Measurements from ENCODE around the gene ARRB1.
"Not testable (repeated sequence)": the region's sequence is repeated elsewhere in the genome, so short reads cannot be mapped to it uniquely, and the experiment has no call there.

ARRB1 gene

GRCh38 chr11:75338516-75339208, 12.8 kb downstream of the ARRB1 start:
- Histone ChIP-seq H3K4me3 (ENCODE audit: low read length) (no peak overlapping the region), H3K4me1 (ENCODE audit: insufficient read depth, low read length) (peaks cover 36% of the 10 kb centered on the region), H3K27ac (ENCODE audit: low read length) (no peak overlapping the region), H3K9ac (ENCODE audit: low read depth, low read length) (no peak overlapping the region), H3K36me3 (ENCODE audit: insufficient read depth, low read depth, low read length) (no peaks in the 10 kb centered on the region; the same call in 1 of the 2 replicates), H3K9me3 (ENCODE audit: insufficient read depth, low read depth, low read length) (no peaks in the 10 kb centered on the region), H3K27me3 (ENCODE audit: insufficient read depth, low read length) (no peaks in the 10 kb centered on the region)

DNA sequence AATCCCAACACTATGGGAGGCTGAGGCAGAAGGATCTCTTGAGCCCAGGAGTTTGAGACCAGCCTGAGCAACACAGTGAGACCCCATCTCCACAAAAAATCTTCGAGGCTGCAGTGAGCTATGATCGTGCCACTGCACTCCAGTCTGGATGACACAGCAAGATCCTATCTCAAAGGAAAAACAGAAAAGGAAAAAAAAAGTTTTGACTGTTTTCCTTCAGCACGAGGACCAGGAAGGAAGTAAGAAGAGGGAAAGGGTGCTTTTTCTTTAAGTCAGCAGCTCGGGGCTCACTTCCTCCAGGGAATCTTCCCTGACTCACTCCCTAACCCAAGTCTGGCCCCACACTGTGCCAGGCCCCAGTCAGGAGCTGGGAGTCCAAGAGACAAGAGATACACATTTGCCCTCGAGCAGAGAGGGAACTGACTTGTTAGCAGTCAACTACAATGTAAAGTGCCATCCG, 14.2 kb downstream of the ARRB1 start:
- H3K27me3 ChIP-seq (ENCODE audit: insufficient read depth, low read length) = no peaks in the 10 kb centered on the region
- H3K9ac ChIP-seq (ENCODE audit: low read depth, low read length) = no peak overlapping the region
- H3K27ac ChIP-seq (ENCODE audit: low read length) = no peak overlapping the region
- no peak overlapping the region for H3K4me3 ChIP-seq (ENCODE audit: low read length)
- no peaks in the 10 kb centered on the region; the same call in 1 of the 2 replicates for H3K36me3 ChIP-seq (ENCODE audit: insufficient read depth, low read depth, low read length)
- peaks cover 28% of the 10 kb centered on the region for H3K4me1 ChIP-seq (ENCODE audit: insufficient read depth, low read length)
- H3K9me3 ChIP-seq (ENCODE audit: insufficient read depth, low read depth, low read length) = no peaks in the 10 kb centered on the region

- Histone ChIP-seq H3K36me3 (ENCODE audit: insufficient read depth, low read depth, low read length) (no peaks in the 10 kb centered on the region; the same call in 1 of the 2 replicates), H3K27me3 (ENCODE audit: insufficient read depth, low read length) (no peaks in the 10 kb centered on the region), H3K9me3 (ENCODE audit: insufficient read depth, low read depth, low read length) (no peaks in the 10 kb centered on the region), H3K4me3 (ENCODE audit: low read length) (no peak overlapping the region), H3K9ac (ENCODE audit: low read depth, low read length) (0 out of 2 replicates have a peak overlapping the region, but pooled peaks have one; percentile 16), H3K4me1 (ENCODE audit: insufficient read depth, low read length) (peaks cover 18% of the 10 kb centered on the region), H3K27ac (ENCODE audit: low read length) (no peak overlapping the region)
Observed at GRCh38 chr11:75334976-75335375, 16.5 kb downstream of the ARRB1 start.

DNA sequence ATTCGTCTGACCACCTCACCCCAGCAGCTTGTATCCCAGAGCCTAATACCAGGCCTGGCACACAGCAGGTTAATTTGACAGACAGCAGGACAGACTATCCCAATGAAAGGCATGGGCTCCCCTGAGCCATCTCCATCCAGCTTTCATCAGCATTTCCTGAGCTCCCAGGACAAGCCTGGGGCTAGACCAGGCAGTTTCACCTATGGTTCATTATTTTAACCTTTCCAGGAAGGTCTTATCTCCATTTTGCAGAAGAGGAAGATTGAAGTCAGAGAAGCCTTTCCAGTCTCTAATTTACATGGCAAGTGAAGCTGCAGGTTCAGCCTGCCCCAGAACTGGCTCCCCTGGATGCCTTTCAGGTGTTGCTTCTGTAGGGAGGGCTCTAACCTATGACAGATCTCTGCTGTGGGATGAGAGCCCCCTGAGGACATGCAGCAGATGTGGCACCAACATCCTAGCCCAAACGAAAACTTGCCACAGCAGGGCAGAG, 17.0 kb downstream of the ARRB1 start:
- no peak overlapping the region for H3K27ac ChIP-seq (ENCODE audit: low read length)
- H3K9ac ChIP-seq (ENCODE audit: low read depth, low read length) = 0 out of 2 replicates have a peak overlapping the region, but pooled peaks have one; percentile 16
- H3K4me3 ChIP-seq (ENCODE audit: low read length) = no peak overlapping the region
- no peaks in the 10 kb centered on the region for H3K9me3 ChIP-seq (ENCODE audit: insufficient read depth, low read depth, low read length)
- no peaks in the 10 kb centered on the region for H3K27me3 ChIP-seq (ENCODE audit: insufficient read depth, low read length)
- no peaks in the 10 kb centered on the region; the same call in 1 of the 2 replicates for H3K36me3 ChIP-seq (ENCODE audit: insufficient read depth, low read depth, low read length)
- H3K4me1 ChIP-seq (ENCODE audit: insufficient read depth, low read length) = peaks cover 23% of the 10 kb centered on the region

- H3K4me3 ChIP-seq (ENCODE audit: low read length) = no peak overlapping the region
- H3K9me3 ChIP-seq (ENCODE audit: insufficient read depth, low read depth, low read length) = no peaks in the 10 kb centered on the region
- no peak overlapping the region for H3K9ac ChIP-seq (ENCODE audit: low read depth, low read length)
- no peak overlapping the region for H3K27ac ChIP-seq (ENCODE audit: low read length)
- H3K4me1 ChIP-seq (ENCODE audit: insufficient read depth, low read length) = peaks cover 27% of the 10 kb centered on the region
- no peaks in the 10 kb centered on the region for H3K27me3 ChIP-seq (ENCODE audit: insufficient read depth, low read length)
- no peaks in the 10 kb centered on the region; the same call in 1 of the 2 replicates for H3K36me3 ChIP-seq (ENCODE audit: insufficient read depth, low read depth, low read length)
Observed at GRCh38 chr11:75333807-75334140, 17.7 kb downstream of the ARRB1 start.

GRCh38 chr11:75333022-75333806, 18.2 kb downstream of the ARRB1 start:
- H3K9me3 ChIP-seq (ENCODE audit: insufficient read depth, low read depth, low read length) = no peaks in the 10 kb centered on the region
- H3K4me1 ChIP-seq (ENCODE audit: insufficient read depth, low read length) = peaks cover 30% of the 10 kb centered on the region
- no peak overlapping the region for H3K4me3 ChIP-seq (ENCODE audit: low read length)
- no peaks in the 10 kb centered on the region; the same call in 1 of the 2 replicates for H3K36me3 ChIP-seq (ENCODE audit: insufficient read depth, low read depth, low read length)
- H3K27me3 ChIP-seq (ENCODE audit: insufficient read depth, low read length) = no peaks in the 10 kb centered on the region
- H3K9ac ChIP-seq (ENCODE audit: low read depth, low read length) = no peak overlapping the region
- no peak overlapping the region for H3K27ac ChIP-seq (ENCODE audit: low read length)

- H3K27ac ChIP-seq (ENCODE audit: low read length); H3K9me3 ChIP-seq (ENCODE audit: insufficient read depth, low read depth, low read length); H3K27me3 ChIP-seq (ENCODE audit: insufficient read depth, low read length); H3K4me3 ChIP-seq (ENCODE audit: low read length); H3K36me3 ChIP-seq (ENCODE audit: insufficient read depth, low read depth, low read length): not testable (repeated sequence)
- peak overlapping the region; percentile 48; the same call in 1 of the 2 replicates for H3K9ac ChIP-seq (ENCODE audit: low read depth, low read length)
- peaks cover 30% of the 10 kb centered on the region for H3K4me1 ChIP-seq (ENCODE audit: insufficient read depth, low read length)
Observed at GRCh38 chr11:75331761-75332160, 19.7 kb downstream of the ARRB1 start.

- H3K36me3 ChIP-seq (ENCODE audit: insufficient read depth, low read depth, low read length); H3K4me3 ChIP-seq (ENCODE audit: low read length); H3K9me3 ChIP-seq (ENCODE audit: insufficient read depth, low read depth, low read length); H3K27me3 ChIP-seq (ENCODE audit: insufficient read depth, low read length); H3K27ac ChIP-seq (ENCODE audit: low read length): not testable (repeated sequence)
- Histone ChIP-seq H3K4me1 (ENCODE audit: insufficient read depth, low read length) (peaks cover 30% of the 10 kb centered on the region), H3K9ac (ENCODE audit: low read depth, low read length) (peak overlapping the region; percentile 59; the same call in 1 of the 2 replicates)
Observed at GRCh38 chr11:75331304-75331703, 20.2 kb downstream of the ARRB1 start.

GRCh38 chr11:75330886-75331285, 20.6 kb downstream of the ARRB1 start:
- not testable (repeated sequence) for H3K27ac ChIP-seq (ENCODE audit: low read length); H3K36me3 ChIP-seq (ENCODE audit: insufficient read depth, low read depth, low read length); H3K4me3 ChIP-seq (ENCODE audit: low read length); H3K9me3 ChIP-seq (ENCODE audit: insufficient read depth, low read depth, low read length); H3K27me3 ChIP-seq (ENCODE audit: insufficient read depth, low read length)
- peak overlapping the region; percentile 59; the same call in 1 of the 2 replicates for H3K9ac ChIP-seq (ENCODE audit: low read depth, low read length)
- H3K4me1 ChIP-seq (ENCODE audit: insufficient read depth, low read length) = peaks cover 30% of the 10 kb centered on the region

DNA sequence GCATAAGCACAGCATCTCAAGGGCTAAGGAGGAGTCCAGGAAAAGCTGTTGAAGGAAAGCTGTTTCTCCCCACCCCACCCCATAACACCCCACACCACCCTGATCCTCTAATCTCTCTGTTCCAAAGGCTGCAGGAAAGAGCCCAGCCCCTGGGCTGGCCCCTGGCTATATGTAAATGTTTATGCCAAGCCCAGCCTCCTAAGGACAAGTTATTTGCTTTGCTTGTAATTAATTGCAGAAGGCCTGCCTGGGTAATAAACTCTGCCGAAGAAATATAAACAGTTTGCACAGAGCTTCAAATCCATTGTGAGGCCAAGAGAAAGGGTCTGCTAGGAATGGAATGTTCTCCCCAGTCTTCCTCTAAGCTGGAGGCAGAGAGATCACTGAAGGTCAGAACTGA, 21.2 kb downstream of the ARRB1 start:
- peaks cover 27% of the 10 kb centered on the region for H3K4me1 ChIP-seq (ENCODE audit: insufficient read depth, low read length)
- H3K27me3 ChIP-seq (ENCODE audit: insufficient read depth, low read length) = no peaks in the 10 kb centered on the region
- peak overlapping the region; percentile 59; the same call in 1 of the 2 replicates for H3K9ac ChIP-seq (ENCODE audit: low read depth, low read length)
- no peak overlapping the region for H3K27ac ChIP-seq (ENCODE audit: low read length)
- no peaks in the 10 kb centered on the region; the same call in 1 of the 2 replicates for H3K36me3 ChIP-seq (ENCODE audit: insufficient read depth, low read depth, low read length)
- H3K4me3 ChIP-seq (ENCODE audit: low read length) = no peak overlapping the region
- no peaks in the 10 kb centered on the region for H3K9me3 ChIP-seq (ENCODE audit: insufficient read depth, low read depth, low read length)

DNA sequence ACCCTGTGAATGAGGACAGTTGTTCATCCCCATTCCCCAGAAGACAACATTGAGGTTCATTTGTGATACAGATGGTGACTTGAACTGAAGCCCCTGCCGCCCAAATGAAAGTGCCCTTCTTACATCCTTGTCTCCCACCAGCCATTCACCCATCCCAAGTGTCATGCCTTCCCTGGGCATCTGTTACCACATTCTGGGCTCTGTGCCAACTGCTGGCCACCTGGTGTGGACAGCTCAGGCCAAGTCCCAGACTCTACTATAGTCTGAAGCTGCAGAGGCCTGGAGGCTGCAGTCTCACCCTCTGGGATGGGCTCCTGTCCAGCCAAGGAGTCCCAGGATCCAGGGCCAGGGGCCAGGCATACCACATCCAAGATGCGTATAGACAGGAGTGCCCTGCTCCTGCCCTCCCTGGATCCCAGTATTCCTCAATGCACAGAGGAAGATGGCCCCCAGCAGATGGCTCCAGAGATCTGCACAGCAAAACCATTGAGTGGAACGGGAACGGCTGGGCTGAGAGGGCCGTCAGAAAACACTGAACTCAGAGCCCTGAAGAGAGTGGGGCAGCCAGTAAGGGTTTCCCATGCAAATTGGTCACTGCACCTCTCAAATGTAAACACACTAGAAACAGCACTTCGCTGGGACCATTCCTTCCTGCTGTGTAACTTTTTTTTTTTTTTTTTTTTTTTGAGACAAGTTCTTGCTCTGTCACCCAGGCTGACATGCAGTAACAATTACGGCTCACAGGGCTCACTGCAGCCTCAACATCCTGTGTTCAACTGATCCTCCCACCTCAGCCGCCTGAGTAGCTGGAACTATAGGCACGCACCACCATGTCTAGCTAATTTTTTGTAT, 22.8 kb downstream of the ARRB1 start:
- Histone ChIP-seq H3K9me3 (ENCODE audit: insufficient read depth, low read depth, low read length) (no peaks in the 10 kb centered on the region), H3K9ac (ENCODE audit: low read depth, low read length) (0 out of 2 replicates have a peak overlapping the region, but pooled peaks have one; percentile 7), H3K27me3 (ENCODE audit: insufficient read depth, low read length) (no peaks in the 10 kb centered on the region), H3K4me3 (ENCODE audit: low read length) (no peak overlapping the region), H3K27ac (ENCODE audit: low read length) (no peak overlapping the region), H3K4me1 (ENCODE audit: insufficient read depth, low read length) (peaks cover 21% of the 10 kb centered on the region), H3K36me3 (ENCODE audit: insufficient read depth, low read depth, low read length) (no peaks in the 10 kb centered on the region; the same call in 1 of the 2 replicates)
